Panc1 (cell line): ENCODE results near the gene ESRRB. TPM values are rescaled to one million over a fixed set of nuclear protein-coding genes. Genes with fewer than 3 reads are reported as not detected.

ENCODE experiments used
- ATAC-seq: fragments of 200-7000 bp; cut with Tn5 transposase; 2 replicates; pipeline ENCODE4 v1.9.1; 2020; ENCODE audit warnings: mild to moderate bottlenecking, moderate library complexity
- BruUV-seq: library from RNA; stranded (reverse); fragments of 400-500 nt; replicated peaks from 2 replicates; lab custom pipeline; 2021; lab: Mats Ljungman, UMichigan
- CTCF ChIA-PET: fragments of 300-600 bp; sonication (Branson Sonifier 250); formaldehyde crosslinking; loops from one replicate; lab custom pipeline; 2022; ENCODE audit warnings: antibody characterized with exemption; lab: Charles Lee
- POLR2A ChIA-PET: fragments of 300-600 bp; sonication (Branson Sonifier 250); formaldehyde crosslinking; loops from one replicate; lab custom pipeline; 2022; ENCODE audit warnings: antibody characterized with exemption; lab: Charles Lee
- DNase-seq: peaks from one replicate; pipeline ENCODE4 v3.0.0-alpha.2; 2010; ENCODE audit warnings: low read depth, low spot score
- H3K27ac ChIP-seq: 2 replicates; pipeline ENCODE4 v1.5.1; 2011; ENCODE audit warnings: mild to moderate bottlenecking, low read length, inconsistent platforms
- H3K27me3 ChIP-seq: fragments of 200-500 bp; sonication (Bioruptor generic); 2 replicates; pipeline ENCODE4 v1.6.0; 2014; ENCODE audit warnings: low read length, inconsistent platforms; ENCODE audit not compliant: control insufficient read depth, insufficient read depth
- H3K36me3 ChIP-seq: fragments of 200-500 bp; sonication (Bioruptor generic); 2 replicates; pipeline ENCODE4 v1.5.1; 2014; ENCODE audit warnings: inconsistent platforms, mild to moderate bottlenecking, low read length, moderate library complexity; ENCODE audit not compliant: control insufficient read depth, insufficient read depth
- H3K4me1 ChIP-seq: 2 replicates; pipeline ENCODE4 v1.5.1; 2011; ENCODE audit warnings: inconsistent platforms, mild to moderate bottlenecking, low read length, moderate library complexity; ENCODE audit not compliant: control insufficient read depth, insufficient read depth
- H3K4me3 ChIP-seq, 2 experiments: 2 replicates each; pipeline ENCODE4 v1.5.1; 2011 to 2012; ENCODE audit warnings: low read depth in 2 of 2, low read length in 2 of 2, mild to moderate bottlenecking in 2 of 2, inconsistent platforms in 1 of 2, moderate library complexity in 1 of 2
- H3K9me3 ChIP-seq: fragments of 200-500 bp; sonication (Bioruptor generic); 2 replicates; pipeline ENCODE4 v1.5.1; 2014; ENCODE audit warnings: low read depth, mild to moderate bottlenecking, inconsistent platforms, low read length, moderate library complexity; ENCODE audit not compliant: control insufficient read depth, insufficient read depth
- CTCF ChIP-seq: fragments of 450-650 bp; IDR thresholded peaks from 2 replicates; pipeline ENCODE4 v1.5.1; 2017; ENCODE audit warnings: mild to moderate bottlenecking
- POLR2AphosphoS5 ChIP-seq: IDR thresholded peaks from 2 replicates; pipeline ENCODE4 v1.6.1; 2012; ENCODE audit warnings: mild to moderate bottlenecking, low read depth, low read length, moderate library complexity
- REST ChIP-seq, 2 experiments: IDR thresholded peaks; 2 replicates each; pipeline ENCODE4 v1.6.1; 2011 to 2012; ENCODE audit warnings: low read depth in 2 of 2, control low read depth in 1 of 2, low read length in 1 of 2, mild to moderate bottlenecking in 1 of 2, moderate library complexity in 1 of 2; ENCODE audit not compliant: insufficient read depth in 1 of 2
- SIN3A ChIP-seq: IDR thresholded peaks from 2 replicates; pipeline ENCODE4 v1.6.1; 2012; ENCODE audit warnings: low read depth, mild to moderate bottlenecking, low read length, moderate library complexity, borderline replicate concordance; ENCODE audit not compliant: insufficient read depth
- TCF7L2 ChIP-seq: IDR thresholded peaks from 2 replicates; pipeline ENCODE4 v1.6.1; 2011; ENCODE audit warnings: mild to moderate bottlenecking, low read depth, low read length, inconsistent platforms
- in situ Hi-C: cut with HindIII; loops from 2 replicates; pipeline ENCODE4 v1.10.0; 2016; ENCODE audit warnings: low sequenced_read_pairs, low pct_unique_long_range_greater_than_20kb
- intact Hi-C: fragments of 100-400 bp; cut with micrococcal nuclease; formaldehyde crosslinking; loops from one replicate; pipeline ENCODE4 v1.10.0; 2022; ENCODE audit not compliant: unreplicated experiment
- total RNA-seq: library from RNA; stranded (reverse); gene quantifications from one replicate; pipeline ENCODE4 v1.2.1, GENCODE V29; 2021; ENCODE audit not compliant: unreplicated experiment

The ESRRB gene
- total RNA-seq, 1 experiment from 2014 or later = not detected

GRCh38 chr14:76343386-76343785, 32.6 kb upstream of the ESRRB start:
- Histone ChIP-seq H3K27me3 (no peaks in the 10 kb centered on the region), H3K4me1 (no peaks in the 10 kb centered on the region), H3K9me3 (no peaks in the 10 kb centered on the region), H3K27ac (no peak overlapping the region), H3K36me3 (no peaks in the 10 kb centered on the region), H3K4me3 (no peak overlapping the region)
- in situ Hi-C loops (no loop called here), intact Hi-C loops (no loop called here)
- ChIA-PET CTCF (no interaction called here), POLR2A (no interaction called here)
- TF ChIP-seq POLR2AphosphoS5 (no peak), SIN3A (no peak), REST (IDR thresholded peaks at IDR 0.05; ENCODE audit: insufficient read depth in 1 of 2, low read depth in 2 of 2, low read length in 1 of 2) (no peak), TCF7L2 (no peak), CTCF (no peak)
- no TSS peak for BruUV-seq
- no peak for ATAC-seq
- DNase-seq = no peak

GRCh38 chr14:76346391-76347160, 29.4 kb upstream of the ESRRB start:
- ATAC-seq (no peak), DNase-seq (no peak)
- Histone ChIP-seq H3K4me3 (no peak overlapping the region), H3K9me3 (no peaks in the 10 kb centered on the region), H3K27me3 (no peaks in the 10 kb centered on the region), H3K27ac (no peak overlapping the region), H3K36me3 (no peaks in the 10 kb centered on the region), H3K4me1 (no peaks in the 10 kb centered on the region)
- no TSS peak for BruUV-seq
- ChIA-PET POLR2A (no interaction called here), CTCF (no interaction called here)
- in situ Hi-C loops (no loop called here), intact Hi-C loops (no loop called here)
- TF ChIP-seq TCF7L2 = no peak
- TF ChIP-seq POLR2AphosphoS5 = no peak
- TF ChIP-seq CTCF = no peak
- no peak for TF ChIP-seq REST (IDR thresholded peaks at IDR 0.05; ENCODE audit: insufficient read depth in 1 of 2, low read depth in 2 of 2, low read length in 1 of 2)
- no peak for TF ChIP-seq SIN3A
